ENCODE results near the gene TMC3.

Gene TMC3

DNA sequence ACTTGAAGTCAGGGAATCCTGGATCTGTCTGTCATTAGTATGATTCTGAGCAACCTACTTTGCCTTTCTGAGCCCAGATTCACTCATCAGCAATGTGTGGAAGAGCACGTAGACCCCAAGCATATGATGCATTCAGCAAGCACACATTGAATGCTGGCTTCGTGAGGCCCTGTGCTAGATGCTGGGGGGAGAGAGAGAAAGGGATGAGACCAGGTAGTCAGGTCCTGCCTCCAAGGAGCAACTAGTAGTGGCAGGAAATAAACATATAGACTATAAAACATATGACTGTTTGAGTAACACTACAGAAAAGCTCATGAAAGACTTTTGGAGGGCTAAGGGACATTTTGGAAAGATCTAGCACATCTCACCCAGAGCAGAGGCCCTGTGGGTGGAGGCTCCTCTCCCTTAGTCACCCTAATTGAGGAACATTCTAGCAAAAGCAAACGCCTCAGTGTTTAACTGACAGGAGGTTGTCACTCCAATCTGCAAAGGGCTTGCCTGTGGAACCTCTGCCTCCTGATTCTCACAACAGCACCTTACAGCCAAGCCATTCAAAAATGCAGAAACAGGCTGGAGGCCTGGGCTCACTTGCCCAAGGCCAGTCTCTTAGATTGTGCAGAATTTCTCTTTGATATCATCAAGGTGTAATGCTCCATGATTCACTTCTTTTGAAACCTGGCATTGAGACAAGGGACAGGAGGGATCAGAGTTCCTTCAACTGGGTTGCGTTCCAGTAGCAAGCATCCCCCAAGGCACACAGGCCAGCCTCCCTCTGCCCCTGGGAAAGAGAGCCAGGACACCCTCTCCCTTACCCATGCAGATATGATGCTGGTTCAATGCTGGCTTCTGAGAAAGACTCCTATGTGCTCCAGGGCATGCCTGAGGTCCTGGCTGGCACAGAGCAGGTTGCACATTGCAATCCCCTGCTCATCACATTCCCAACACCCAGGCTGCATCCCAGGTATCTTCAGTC, 76.1 kb downstream of the TMC3 start:
- no peak for DNase-seq

DNA sequence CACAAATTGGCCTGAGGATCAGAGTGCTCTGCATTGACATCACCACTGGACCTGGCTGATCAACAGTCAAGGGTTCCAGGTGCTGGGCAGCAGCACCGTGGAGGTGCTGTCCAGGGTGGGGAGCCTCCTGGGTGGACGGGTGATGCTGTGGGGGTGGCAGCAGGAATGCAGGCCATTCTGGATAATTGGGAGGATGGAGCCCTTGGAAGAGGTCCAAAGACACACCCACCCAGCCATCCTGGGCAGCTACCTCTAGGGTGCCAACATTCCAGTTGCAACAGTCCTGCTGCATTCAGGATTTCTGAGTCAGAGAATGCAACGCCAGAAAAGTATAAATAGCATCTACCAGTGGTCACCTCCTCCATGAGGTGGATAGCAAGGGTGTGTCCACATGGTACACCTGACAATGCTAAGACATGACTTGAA, 76.9 kb downstream of the TMC3 start:
- DNase-seq, result no peak

DNA sequence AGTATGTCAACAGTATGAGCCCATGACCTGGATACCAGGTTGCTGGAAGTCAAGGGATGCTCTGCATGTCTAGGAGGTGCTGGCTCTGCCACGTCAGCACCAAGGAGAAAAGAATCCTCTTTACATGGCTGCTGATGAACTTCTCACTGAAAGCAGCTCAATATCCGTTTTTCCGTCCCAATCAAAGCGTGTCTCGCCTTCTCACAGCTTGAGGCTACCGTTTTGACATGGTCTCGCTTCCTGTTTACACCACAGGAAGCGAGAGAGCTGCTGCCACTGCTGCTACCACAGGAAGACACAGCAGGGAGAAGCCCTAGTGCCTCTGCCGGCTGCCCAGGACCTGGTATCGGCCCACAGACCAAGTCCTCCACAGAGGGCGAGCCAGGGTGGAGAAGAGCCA, 77.3 kb downstream of the TMC3 start:
- DNase-seq, result peak; percentile 71

DNA sequence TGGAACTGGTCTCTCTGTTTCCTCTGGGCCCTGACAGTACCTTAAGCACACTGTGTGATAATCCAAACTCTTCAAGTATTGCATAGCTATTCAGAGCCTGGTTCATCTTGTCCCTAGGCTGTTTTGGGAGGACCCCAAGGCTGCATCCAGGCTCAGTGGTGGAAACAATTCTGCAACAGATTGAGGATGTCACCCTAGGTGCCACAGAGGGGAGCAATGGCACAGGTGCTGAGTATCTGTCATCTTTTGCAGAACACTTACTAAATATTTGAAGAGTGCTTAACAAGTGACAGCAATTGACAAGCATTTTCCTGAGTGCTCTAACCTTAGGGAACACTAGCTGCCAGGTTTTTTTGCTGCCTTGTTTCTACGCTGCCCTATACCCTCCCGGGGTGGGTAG, 77.8 kb downstream of the TMC3 start:
- no peak for DNase-seq

DNA sequence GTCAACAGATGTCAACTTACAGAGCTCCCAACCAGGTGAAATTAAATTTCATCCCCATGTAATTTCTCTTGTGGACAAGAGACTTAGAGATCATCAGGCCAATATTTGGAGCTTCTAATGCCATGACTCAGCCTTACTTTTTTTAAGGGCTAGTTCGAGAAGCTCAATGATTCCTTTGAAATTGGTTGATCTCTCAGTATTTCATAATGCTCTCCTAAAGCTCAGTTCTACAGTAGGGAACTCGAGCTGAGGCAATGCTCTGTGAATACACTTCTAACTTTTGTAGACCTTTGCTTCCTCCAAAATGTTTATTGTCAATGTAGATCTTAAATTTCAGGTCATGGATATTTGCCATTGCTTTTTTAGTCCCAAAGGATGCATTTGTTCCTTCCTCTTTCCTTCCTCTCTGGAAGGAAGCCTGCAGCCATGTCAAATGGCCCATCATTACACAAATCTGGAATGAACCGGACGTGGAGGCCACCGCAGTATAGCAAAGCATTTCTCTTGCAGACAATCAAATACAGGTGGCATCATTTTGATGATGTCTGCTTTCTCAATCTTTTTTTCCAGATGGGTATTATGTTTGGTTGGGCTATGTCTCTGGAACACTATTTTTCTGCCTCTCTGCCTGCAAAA, 78.4 kb downstream of the TMC3 start:
- DNase-seq, result no peak

DNA sequence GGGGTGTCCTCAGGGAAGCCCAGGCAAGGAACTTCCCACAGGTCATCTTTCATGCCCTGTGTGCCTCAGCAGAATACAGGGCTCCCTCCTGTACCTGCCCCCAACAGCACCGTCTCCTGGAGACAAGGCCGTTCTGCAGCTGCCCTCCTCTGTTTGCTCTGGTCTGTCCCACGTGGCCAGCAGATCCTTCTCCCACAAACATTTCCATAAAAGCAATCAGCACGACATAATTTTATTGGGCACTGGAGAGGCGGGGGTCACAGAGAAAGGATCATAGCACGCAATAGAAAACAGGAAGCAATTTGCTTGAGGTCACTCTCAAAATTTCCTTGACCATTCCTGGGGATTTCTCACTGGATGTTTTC, 79.5 kb downstream of the TMC3 start:
- DNase-seq, result no peak

DNA sequence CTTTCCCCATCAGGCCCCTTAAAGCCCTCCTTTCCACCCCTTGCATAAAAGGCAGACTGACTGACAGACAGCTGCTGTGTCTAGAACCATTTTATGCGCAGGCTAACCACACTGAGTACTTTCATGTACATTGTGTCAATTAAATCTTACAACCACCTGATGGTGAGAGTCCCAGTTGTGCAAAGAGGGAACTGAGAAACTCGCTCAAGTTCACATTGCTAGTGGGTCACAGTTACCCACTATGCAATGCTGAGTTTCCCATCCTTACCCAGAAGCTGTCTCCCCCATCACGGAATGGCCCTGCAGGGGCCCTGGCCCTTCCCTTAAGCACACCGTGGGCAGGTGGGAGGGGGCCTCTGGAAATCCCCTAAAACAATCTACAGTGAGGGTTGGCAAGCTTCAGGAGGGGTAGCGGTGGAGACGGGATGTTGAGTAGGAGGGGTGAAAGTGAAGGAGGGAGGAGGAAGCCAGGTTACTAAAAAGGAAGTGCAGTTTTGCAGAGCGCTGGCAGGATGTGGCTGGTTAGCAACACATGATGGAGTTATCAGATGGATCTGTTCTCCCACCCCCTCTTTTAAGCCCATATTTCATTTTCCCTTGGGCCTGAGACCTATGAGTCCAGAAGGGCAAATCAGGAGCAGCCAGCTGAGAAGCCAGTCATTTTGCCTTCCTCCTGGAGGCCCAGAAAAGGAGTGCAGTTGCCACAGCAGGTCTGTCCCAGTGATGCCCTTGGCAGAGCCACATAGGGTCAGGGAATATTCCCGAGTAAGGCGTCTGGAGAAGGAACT, 80.1 kb downstream of the TMC3 start:
- DNase-seq, result peak; percentile 68

DNA sequence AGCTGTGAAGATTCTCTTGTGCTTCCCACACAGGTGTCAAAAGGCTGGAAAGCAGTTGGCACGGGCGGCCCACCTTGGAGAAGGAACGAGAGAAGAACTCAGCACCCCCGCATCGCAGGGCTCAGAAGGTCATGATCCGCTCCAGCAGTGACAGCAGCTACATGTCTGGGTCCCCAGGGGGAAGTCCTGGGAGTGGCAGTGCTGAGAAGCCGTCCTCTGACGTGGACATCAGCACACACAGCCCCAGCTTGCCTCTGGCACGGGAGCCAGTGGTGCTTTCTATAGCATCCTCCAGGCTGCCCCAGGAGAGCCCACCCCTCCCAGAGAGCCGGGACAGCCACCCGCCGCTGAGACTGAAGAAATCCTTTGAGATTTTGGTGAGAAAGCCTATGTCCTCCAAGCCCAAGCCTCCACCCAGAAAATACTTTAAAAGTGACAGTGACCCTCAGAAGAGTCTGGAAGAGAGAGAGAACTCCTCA, 81.5 kb downstream of the TMC3 start:
- no peak for DNase-seq

DNA sequence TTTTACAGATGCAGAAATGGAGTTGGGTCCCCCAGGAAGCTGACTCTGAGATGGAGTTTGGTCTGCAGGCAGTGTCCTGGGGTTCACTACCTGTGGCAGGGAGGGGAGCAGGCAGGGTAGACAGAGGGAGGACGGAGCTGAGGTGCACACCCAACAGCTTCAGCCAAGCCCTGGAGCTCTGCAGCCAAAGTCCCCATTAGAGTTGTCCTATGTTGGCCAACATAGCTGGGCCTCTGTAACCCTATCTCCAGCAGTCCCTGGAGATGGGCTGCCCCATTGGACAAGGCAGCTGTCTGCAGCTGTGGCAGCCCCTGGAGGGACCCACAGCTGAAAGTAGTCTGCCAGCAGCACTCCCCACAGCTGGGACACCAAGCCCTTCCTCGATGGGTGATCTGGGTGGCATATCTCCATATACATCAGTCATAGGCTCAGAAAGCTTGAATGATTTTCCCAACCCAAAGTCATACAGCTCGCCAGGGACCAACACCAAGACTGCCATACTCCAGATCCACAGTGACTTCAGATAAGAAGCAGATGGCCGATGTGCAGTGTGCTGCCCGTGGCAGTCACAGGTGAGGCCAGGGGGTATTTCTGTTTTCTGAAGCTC, 82.0 kb downstream of the TMC3 start:
- no peak for DNase-seq

DNA sequence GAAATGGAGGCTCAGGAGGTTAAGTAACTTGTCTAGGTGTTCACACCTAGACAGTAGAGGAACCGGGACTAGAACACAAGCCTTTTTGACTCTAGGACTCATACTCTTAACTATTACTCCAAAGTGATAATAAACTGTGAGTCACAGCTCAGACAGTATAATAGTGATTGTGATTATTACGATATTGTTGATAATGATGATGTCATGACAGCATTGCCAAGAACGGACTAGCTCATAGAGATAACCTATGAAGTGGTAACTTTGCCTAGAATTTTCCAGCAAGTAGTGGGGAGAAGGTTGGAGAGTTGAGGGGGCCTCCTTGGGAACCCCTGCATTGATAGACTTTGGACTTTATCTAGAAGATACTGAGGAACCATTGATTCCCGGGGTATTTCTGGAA, 84.1 kb downstream of the TMC3 start:
- no peak for DNase-seq

DNA sequence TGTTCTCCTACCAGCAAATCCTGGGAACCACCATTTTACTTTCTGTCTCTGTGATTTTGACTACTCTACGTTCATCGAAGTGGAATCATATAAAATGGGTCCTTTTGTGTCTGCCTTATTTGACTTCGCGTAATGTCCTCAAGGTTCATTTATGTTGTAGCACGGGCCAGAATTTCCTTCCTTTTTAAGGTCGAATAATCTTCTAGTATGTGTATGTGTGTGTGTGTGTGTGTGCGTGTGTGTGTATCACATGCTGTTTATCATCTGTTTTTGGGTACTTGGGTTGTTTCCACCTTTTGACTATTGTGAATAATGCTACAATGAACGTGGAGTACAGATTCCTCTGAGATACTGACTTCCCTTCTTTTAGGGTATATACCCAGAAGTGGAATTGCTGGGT, 85.4 kb downstream of the TMC3 start:
- DNase-seq, result no peak

DNA sequence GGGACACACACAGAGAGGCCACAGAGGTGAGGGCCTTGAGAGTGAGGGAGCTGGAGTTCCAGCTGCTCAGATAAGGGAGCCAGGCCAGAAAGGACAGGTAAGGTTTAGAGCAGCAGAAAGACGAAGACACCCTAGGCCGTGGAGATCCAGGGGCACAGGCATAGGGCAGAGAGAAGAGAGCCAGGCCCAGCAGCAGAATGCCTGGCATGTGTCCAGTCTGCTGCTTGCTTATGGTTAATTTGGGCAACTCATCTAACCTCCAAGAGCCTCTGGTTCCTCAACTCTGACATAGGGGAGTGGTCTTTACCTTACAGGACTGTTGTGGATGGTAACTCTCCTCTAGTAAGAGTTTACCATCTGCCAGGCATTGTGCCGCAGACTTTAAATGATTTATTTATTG, 86.0 kb downstream of the TMC3 start:
- DNase-seq, result no peak

DNA sequence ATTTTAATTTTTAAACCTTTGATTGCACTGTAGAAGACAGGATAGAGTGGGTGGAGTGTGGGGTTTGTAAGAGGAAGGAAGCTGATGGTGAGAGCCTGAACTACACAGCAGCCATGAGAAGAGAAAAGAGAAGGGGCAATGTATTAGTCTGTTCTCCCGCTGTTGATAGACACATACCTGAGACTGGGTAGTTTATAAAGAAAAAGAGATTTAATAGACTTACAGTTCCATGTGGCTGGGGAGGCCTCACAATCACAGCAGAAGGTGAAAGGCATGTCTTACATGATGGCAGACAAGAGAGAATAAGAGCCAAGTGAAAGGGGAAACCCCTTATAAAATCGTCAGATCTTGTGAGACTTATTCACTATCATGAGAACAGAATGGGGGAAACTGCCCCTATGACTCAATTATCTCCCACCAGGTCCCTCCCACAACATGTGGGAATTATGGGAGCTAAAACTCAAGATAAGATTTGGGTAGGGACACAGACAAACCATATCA, 87.3 kb downstream of the TMC3 start:
- DNase-seq, result no peak

DNA sequence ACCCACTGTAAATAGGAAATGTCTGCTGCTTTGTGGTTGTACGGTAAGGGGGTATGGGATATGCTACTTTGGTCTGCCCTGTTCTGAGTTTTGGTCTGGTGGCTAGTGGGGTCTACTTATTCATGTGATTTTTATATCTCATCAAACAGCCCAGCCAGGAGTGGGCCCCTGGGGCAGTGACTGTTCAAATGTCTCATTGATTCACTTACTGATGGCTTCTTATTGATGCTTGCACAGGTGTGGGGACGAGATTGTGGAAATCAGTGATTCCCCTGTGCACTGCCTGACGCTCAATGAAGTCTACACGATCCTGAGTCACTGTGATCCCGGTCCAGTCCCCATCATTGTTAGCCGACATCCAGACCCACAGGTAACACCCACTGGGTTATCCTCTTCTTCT, 88.6 kb downstream of the TMC3 start:
- no peak for DNase-seq

DNA sequence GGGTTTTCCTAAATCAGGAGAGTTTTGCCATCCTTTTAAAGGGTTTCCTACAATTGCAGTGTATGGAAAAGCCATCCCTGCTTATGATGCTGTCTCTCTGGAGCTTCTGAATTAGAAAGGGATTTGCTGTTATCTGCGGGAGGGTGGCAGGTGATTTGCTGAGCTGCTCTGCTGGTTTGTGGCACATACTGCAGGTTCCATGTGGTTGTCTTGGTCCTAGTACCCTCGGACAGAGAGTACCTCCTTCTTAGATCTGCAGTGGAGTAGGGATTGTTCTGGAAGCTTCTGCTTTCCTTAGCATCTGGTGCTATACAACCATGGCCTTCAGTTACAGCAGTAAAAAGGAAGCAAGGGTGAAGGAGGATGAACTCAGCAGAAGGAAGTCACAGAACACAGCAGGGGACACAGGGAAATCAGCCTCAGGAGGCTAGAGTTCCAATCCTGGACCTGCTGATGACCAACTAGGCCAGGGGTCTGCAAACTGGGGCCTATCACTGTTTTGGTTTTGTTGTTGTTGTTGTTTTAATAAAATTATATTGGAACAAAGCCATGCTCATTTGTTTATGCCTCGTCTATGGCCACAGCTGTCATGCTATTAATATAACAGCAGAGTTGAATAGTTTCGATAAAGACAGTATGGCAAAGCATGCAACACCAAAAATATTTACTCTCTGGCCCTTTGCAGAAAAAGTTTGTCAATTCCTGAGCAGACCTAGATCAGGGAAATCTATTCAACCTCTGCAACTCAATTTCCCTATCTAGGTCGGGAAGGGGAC, 89.6 kb downstream of the TMC3 start:
- no peak for DNase-seq

DNA sequence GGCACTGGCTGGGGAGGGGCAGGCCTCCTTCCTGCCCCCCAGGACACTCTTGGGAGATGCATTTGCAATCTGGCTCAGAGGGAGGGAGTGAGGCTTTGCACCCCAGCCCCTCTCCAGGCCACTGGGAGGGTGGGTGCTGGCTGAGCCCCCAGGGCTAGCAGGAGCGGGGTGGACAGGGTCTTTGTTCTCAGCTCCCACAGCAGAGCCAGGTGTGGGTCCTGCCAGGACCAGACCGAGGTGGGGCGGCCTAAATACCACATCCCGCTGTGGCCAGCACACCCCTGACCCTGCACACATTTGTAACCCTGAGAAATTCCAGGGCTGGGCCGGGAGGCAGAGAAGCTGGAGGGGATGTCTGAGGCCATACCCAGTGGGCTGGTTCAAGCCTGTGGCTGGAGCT, 91.1 kb downstream of the TMC3 start:
- DNase-seq, result no peak

DNA sequence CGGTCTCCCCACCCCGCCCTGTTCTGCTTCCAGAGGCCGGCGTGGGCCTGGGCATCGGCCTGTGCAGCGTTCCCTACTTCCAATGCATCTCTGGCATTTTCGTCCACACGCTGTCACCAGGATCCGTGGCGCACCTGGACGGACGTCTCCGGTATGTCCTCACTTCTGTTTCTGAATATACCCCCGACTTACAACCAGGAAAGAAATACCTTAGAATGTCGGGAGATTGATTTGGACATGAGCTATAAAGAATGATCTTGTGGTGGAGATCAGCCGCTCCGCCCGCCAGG, 91.5 kb downstream of the TMC3 start:
- DNase-seq, result no peak

DNA sequence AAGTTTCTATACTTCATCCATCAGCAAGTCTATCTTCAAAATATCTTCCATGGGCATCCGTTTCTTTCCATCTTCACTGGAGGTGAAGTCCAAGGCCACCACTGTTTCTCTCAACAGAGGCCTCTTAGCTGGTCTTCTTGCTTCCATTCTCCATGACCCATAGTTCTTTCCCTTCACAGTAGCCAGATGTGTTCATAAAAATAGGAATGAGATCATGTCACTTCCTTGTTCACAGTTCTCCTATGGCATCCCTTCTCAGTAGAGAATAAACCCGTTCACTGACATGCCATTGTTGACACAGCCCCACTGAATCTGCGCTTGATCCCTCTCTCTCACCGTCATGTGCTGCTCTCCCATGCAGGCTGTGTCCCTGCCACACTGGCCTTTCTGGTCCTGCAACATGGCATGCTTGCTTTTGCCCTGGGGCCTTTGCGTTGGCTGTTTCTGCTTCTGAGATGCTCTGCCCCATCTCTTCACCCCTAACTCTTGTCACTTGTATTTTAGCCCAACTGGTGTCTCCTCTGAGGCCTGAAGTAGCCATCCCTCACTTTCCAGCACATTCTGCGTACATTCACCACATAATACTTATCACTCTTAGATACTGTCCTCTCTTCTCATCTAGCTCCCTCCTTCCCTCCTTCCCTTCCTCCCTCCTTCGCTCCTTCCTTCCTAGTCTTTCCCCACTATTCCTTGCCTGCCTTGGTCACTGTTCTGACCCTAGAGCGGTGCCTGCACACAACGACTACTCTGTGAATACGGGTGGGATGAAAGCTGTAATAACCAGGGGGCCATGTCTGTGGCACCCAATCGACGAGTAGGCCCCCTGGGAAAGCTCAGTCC, 92.0 kb downstream of the TMC3 start:
- DNase-seq, result no peak

DNA sequence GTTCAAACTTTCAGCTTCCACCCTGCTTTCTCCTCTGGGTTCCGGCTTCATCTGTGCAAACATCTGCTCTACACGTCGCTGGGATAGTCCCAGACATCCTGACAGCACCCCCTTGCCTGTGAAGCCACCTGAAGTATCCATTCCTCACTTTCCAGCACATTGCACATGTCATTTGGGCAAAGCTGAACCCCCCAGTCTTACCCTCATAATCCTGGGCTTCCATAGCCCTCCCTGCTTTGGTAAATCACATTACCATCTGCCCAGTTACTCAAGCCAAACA, 92.6 kb downstream of the TMC3 start:
- DNase-seq, result no peak
